IMR-90 (cell line): ENCODE data around the gene PHOSPHO2. TPM values are rescaled to one million over a fixed set of nuclear protein-coding genes. Genes with fewer than 3 reads are reported as not detected.

ENCODE experiments used
- ATAC-seq: fragments of 200-7000 bp; cut with Tn5 transposase; 2 replicates; pipeline ENCODE4 v1.9.1; 2020; ENCODE audit warnings: low read depth, mild to moderate bottlenecking, moderate library complexity
- BruUV-seq: library from RNA; stranded (reverse); fragments of 400-500 nt; replicated peaks from 2 replicates; lab custom pipeline; 2021; lab: Mats Ljungman, UMichigan
- CTCF ChIA-PET: fragments of 300-600 bp; formaldehyde crosslinking; extraction: SDS; loops from one replicate; lab custom pipeline; 2021; ENCODE audit warnings: antibody characterized with exemption; lab: Yijun Ruan, JAX
- POLR2A ChIA-PET: fragments of 300-600 bp; sonication (Branson Sonifier 250); formaldehyde crosslinking; loops from one replicate; lab custom pipeline; 2022; ENCODE audit warnings: antibody characterized with exemption; ENCODE audit not compliant: unreplicated experiment; lab: Charles Lee
- DNase-seq: peaks from one replicate; pipeline ENCODE4 v3.0.0; 2013
- H2AFZ ChIP-seq: replicated peaks from 2 replicates; pipeline ENCODE3; 2013; ENCODE audit warnings: low read length, mild to moderate bottlenecking; ENCODE audit not compliant: poor library complexity
- H2AK5ac ChIP-seq: 2 replicates; pipeline ENCODE4 v1.6.1; 2013; ENCODE audit warnings: low read depth, low read length, inconsistent platforms
- H2AK9ac ChIP-seq: replicated peaks from 2 replicates; pipeline ENCODE3; 2013; ENCODE audit warnings: mild to moderate bottlenecking, low read depth, low read length, moderate library complexity; ENCODE audit not compliant: poor library complexity
- H2BK120ac ChIP-seq: 2 replicates; pipeline ENCODE4 v1.6.1; 2013; ENCODE audit warnings: low read depth, low read length, inconsistent platforms
- H2BK15ac ChIP-seq: 3 replicates; pipeline ENCODE4 v1.6.1; 2013; ENCODE audit warnings: low read depth, low read length, inconsistent platforms
- H2BK20ac ChIP-seq: 2 replicates; pipeline ENCODE4 v1.6.1; 2013; ENCODE audit warnings: low read depth, mild to moderate bottlenecking, inconsistent platforms, low read length, moderate library complexity
- H2BK5ac ChIP-seq: 2 replicates; pipeline ENCODE4 v1.6.1; 2013; ENCODE audit warnings: mild to moderate bottlenecking, low read depth, low read length, inconsistent platforms; ENCODE audit not compliant: poor library complexity, severe bottlenecking
- H3K14ac ChIP-seq: replicated peaks from 2 replicates; pipeline ENCODE4 v1.6.1; 2013; ENCODE audit warnings: low read depth, low read length, inconsistent platforms
- H3K18ac ChIP-seq: 2 replicates; pipeline ENCODE4 v1.6.1; 2013; ENCODE audit warnings: low read depth, low read length, control low read depth
- H3K23ac ChIP-seq: 2 replicates; pipeline ENCODE4 v1.6.1; 2013; ENCODE audit warnings: low read depth, low read length, inconsistent platforms
- H3K27ac ChIP-seq: 2 replicates; pipeline ENCODE4 v1.5.1; 2013; ENCODE audit warnings: mild to moderate bottlenecking, control low read depth, low read length; ENCODE audit not compliant: insufficient read depth
- H3K27me3 ChIP-seq: 2 replicates; pipeline ENCODE4 v1.6.1; 2013; ENCODE audit warnings: low read length; ENCODE audit not compliant: control insufficient read depth, insufficient read depth
- H3K36me3 ChIP-seq: 2 replicates; pipeline ENCODE4 v1.6.1; 2013; ENCODE audit warnings: low read length, mixed read lengths; ENCODE audit not compliant: control insufficient read depth, insufficient read depth
- H3K4ac ChIP-seq: 2 replicates; pipeline ENCODE4 v1.6.1; 2013; ENCODE audit warnings: low read depth, low read length, inconsistent platforms
- H3K4me1 ChIP-seq: 2 replicates; pipeline ENCODE4 v1.6.1; 2013; ENCODE audit warnings: low read length, mixed read lengths; ENCODE audit not compliant: control insufficient read depth, insufficient read depth
- H3K4me2 ChIP-seq: 2 replicates; pipeline ENCODE4 v1.6.1; 2013; ENCODE audit warnings: low read depth, mild to moderate bottlenecking, control low read depth, low read length, moderate library complexity
- H3K4me3 ChIP-seq: 2 replicates; pipeline ENCODE4 v1.5.1; 2013; ENCODE audit warnings: low read depth, mild to moderate bottlenecking, control low read depth, low read length, moderate library complexity; ENCODE audit not compliant: insufficient read depth
- H3K56ac ChIP-seq: 2 replicates; pipeline ENCODE4 v1.6.1; 2013; ENCODE audit warnings: low read length, inconsistent platforms; ENCODE audit not compliant: insufficient read depth; ENCODE audit errors: extremely low read depth
- H3K79me1 ChIP-seq, 2 experiments: 2 replicates each; pipeline ENCODE4 v1.6.1; 2013; ENCODE audit warnings: low read length in 2 of 2, inconsistent platforms in 1 of 2, low read depth in 1 of 2
- H3K9ac ChIP-seq: 2 replicates; pipeline ENCODE4 v1.6.1; 2013; ENCODE audit warnings: low read depth, low read length, control low read depth
- H3K9me1 ChIP-seq: 2 replicates; pipeline ENCODE4 v1.6.1; 2013; ENCODE audit warnings: low read length, inconsistent platforms; ENCODE audit not compliant: insufficient read depth
- H3K9me3 ChIP-seq: 2 replicates; pipeline ENCODE4 v1.6.1; 2013; ENCODE audit warnings: low read length; ENCODE audit not compliant: control insufficient read depth, insufficient read depth
- H4K20me1 ChIP-seq: 2 replicates; pipeline ENCODE4 v1.6.1; 2013; ENCODE audit warnings: low read length, inconsistent platforms; ENCODE audit not compliant: insufficient read depth
- H4K5ac ChIP-seq: 2 replicates; pipeline ENCODE4 v1.6.1; 2013; ENCODE audit warnings: mild to moderate bottlenecking, low read depth, low read length, control low read depth
- H4K8ac ChIP-seq, 2 experiments: 2 replicates each; pipeline ENCODE4 v1.6.1; 2013; ENCODE audit warnings: low read depth in 2 of 2, low read length in 2 of 2, control low read depth in 1 of 2, inconsistent platforms in 1 of 2
- H4K91ac ChIP-seq: 2 replicates; pipeline ENCODE4 v1.6.1; 2013; ENCODE audit warnings: low read depth, low read length, inconsistent platforms; ENCODE audit not compliant: insufficient read depth
- BHLHE40 ChIP-seq: fragments of 150-350 bp; IDR thresholded peaks from 2 replicates; pipeline ENCODE4 v1.6.1; 2016; ENCODE audit warnings: mild to moderate bottlenecking, low read depth, low read length
- CEBPB ChIP-seq: IDR thresholded peaks from 2 replicates; pipeline ENCODE4 v1.6.1; 2012; ENCODE audit warnings: low read depth, low read length, improper control_type of control experiment
- CHD1 ChIP-seq: IDR thresholded peaks from 2 replicates; pipeline ENCODE4 v1.6.1; 2012; ENCODE audit warnings: low read depth, low read length, improper control_type of control experiment
- CTCF ChIP-seq: conservative IDR thresholded peaks from 2 replicates; pipeline ENCODE4 v1.5.1; 2012; ENCODE audit warnings: mild to moderate bottlenecking, low read depth, low read length, improper control_type of control experiment
- ELK1 ChIP-seq: fragments of 150-350 bp; IDR thresholded peaks from 2 replicates; pipeline ENCODE4 v1.6.1; 2016; ENCODE audit warnings: low read depth, mild to moderate bottlenecking, low read length, moderate library complexity, borderline replicate concordance
- FOS ChIP-seq: fragments of 150-350 bp; IDR thresholded peaks from 2 replicates; pipeline ENCODE4 v1.6.1; 2016; ENCODE audit warnings: low read depth, low read length
- MAFK ChIP-seq: IDR thresholded peaks from 2 replicates; pipeline ENCODE4 v1.6.1; 2012; ENCODE audit warnings: low read depth, low read length, improper control_type of control experiment
- MAZ ChIP-seq: IDR thresholded peaks from 2 replicates; pipeline ENCODE4 v1.6.1; 2012; ENCODE audit warnings: low read depth, mild to moderate bottlenecking, low read length, improper control_type of control experiment, moderate library complexity, borderline replicate concordance
- MXI1 ChIP-seq: IDR thresholded peaks from 2 replicates; pipeline ENCODE4 v1.6.1; 2012; ENCODE audit warnings: low read depth, mild to moderate bottlenecking, low read length, moderate library complexity, borderline replicate concordance
- NFE2L2 ChIP-seq: fragments of 150-350 bp; IDR thresholded peaks from 2 replicates; pipeline ENCODE4 v1.6.1; 2016; ENCODE audit warnings: low read depth, mild to moderate bottlenecking, low read length
- POLR2A ChIP-seq: IDR thresholded peaks from 2 replicates; pipeline ENCODE4 v1.6.1; 2012; ENCODE audit warnings: mild to moderate bottlenecking, low read depth, low read length
- RAD21 ChIP-seq: IDR thresholded peaks from 2 replicates; pipeline ENCODE4 v1.6.1; 2012; ENCODE audit warnings: low read length, improper control_type of control experiment
- RCOR1 ChIP-seq: IDR thresholded peaks from 2 replicates; pipeline ENCODE4 v1.6.1; 2012; ENCODE audit warnings: mild to moderate bottlenecking, low read length, improper control_type of control experiment; ENCODE audit not compliant: insufficient replicate concordance
- RFX5 ChIP-seq: IDR thresholded peaks from 2 replicates; pipeline ENCODE4 v1.8.0; 2012; ENCODE audit warnings: low read depth, mild to moderate bottlenecking, low read length, moderate library complexity
- SMC3 ChIP-seq: fragments of 150-350 bp; IDR thresholded peaks from 2 replicates; pipeline ENCODE4 v1.6.1; 2016; ENCODE audit warnings: low read depth, mild to moderate bottlenecking, antibody characterized with exemption, low read length, moderate library complexity
- USF2 ChIP-seq: fragments of 150-350 bp; IDR thresholded peaks from 2 replicates; pipeline ENCODE4 v1.6.1; 2017; ENCODE audit warnings: mild to moderate bottlenecking, antibody characterized with exemption, low read length, low read depth
- WGBS, 2 experiments: methylation state at CpG; one replicate each; pipeline versions ENCODE4 v1.1.5 to v1.1.7; 2013; ENCODE audit warnings: missing lambda C conversion rate in 2 of 2; ENCODE audit not compliant: insufficient read length in 1 of 2; ENCODE audit errors: extremely low coverage in 2 of 2; 5-methylcytosine and 5-hydroxymethylcytosine counted together
- dilution Hi-C: fragments of 300-500 bp; cut with HindIII; formaldehyde crosslinking; loops from one replicate; pipeline ENCODE4 v1.14.3; 2018; ENCODE audit warnings: low sequenced_read_pairs; ENCODE audit not compliant: unreplicated experiment
- in situ Hi-C: fragments of 300-500 bp; cut with MboI; formaldehyde crosslinking; loops from 3 replicates; pipeline ENCODE4 v1.14.3; 2019; ENCODE audit warnings: low sequenced_read_pairs, inconsistent platforms, mixed read lengths
- intact Hi-C: fragments of 100-400 bp; cut with micrococcal nuclease; formaldehyde crosslinking; loops from 2 replicates; pipeline ENCODE4 v1.10.0; 2022
- polyA plus RNA-seq, 3 experiments: library from polyadenylated mRNA; depleted of rRNA; stranded (reverse); fragments of >200 nt; gene quantifications; 2 replicates each; pipeline ENCODE4 v1.2.3, GENCODE V29; 2012; ENCODE audit warnings: low replicate concordance in 1 of 3
- total RNA-seq: library from RNA; depleted of rRNA; stranded (reverse); fragments of >200 nt; gene quantifications from 2 replicates; pipeline ENCODE4 v1.2.3, GENCODE V29; 2012

PHOSPHO2 gene
- total and polyA plus RNA-seq, 2 of the 4 experiments (the other 2 are of a cell fraction): 0.48 to 0.54 TPM

- Histone ChIP-seq H2BK5ac (no peak overlapping the region), H3K56ac (no peak overlapping the region), H2BK20ac (no peak overlapping the region), H3K14ac (no peak overlapping the region), H3K9ac (no peak overlapping the region), H3K79me1 (no peaks in the 10 kb centered on the region), H3K4ac (no peak overlapping the region), H3K23ac (no peak overlapping the region), H3K4me3 (no peak overlapping the region), H4K20me1 (no peaks in the 10 kb centered on the region), H3K9me1 (no peaks in the 10 kb centered on the region), H2BK15ac (no peak overlapping the region), H3K4me2 (no peak overlapping the region), H2AFZ (no peak overlapping the region), H3K27me3 (no peaks in the 10 kb centered on the region; the same call in 1 of the 2 replicates), H4K91ac (no peak overlapping the region), H3K27ac (no peak overlapping the region), H3K36me3 (no peaks in the 10 kb centered on the region), H2BK120ac (no peak overlapping the region), H4K8ac (no peak overlapping the region), H2AK5ac (no peak overlapping the region), H3K9me3 (no peaks in the 10 kb centered on the region), H3K18ac (no peak overlapping the region), H3K4me1 (no peaks in the 10 kb centered on the region), H2AK9ac (no peak overlapping the region), H4K5ac (no peak overlapping the region)
- intact Hi-C loops: no loop called here
- no TSS peak for BruUV-seq
- ChIA-PET CTCF (no interaction called here), POLR2A (no interaction called here)
- no peak for DNase-seq
- in situ Hi-C loops: no loop called here
- dilution Hi-C loops: no loop called here
- no CpG with 5 or more reads among the region's 3 CpGs for WGBS, 2 experiments
- ATAC-seq: no peak
- TF ChIP-seq FOS (no peak), USF2 (no peak), RFX5 (no peak), RCOR1 (no peak), RAD21 (no peak), SMC3 (no peak), BHLHE40 (no peak), MAZ (no peak), MXI1 (no peak), MAFK (no peak), CTCF (no peak), CHD1 (no peak), POLR2A (no peak), ELK1 (no peak), NFE2L2 (no peak), CEBPB (no peak)
Measured at GRCh38 chr2:169683054-169683424, 11.2 kb upstream of the PHOSPHO2 start.
